ENCODE results near the gene DAPK2. TPM values are rescaled to one million over a fixed set of nuclear protein-coding genes. Genes with fewer than 3 reads are reported as not detected.

The DAPK2 gene
- polyA plus RNA-seq, 3 donors = 4.4 to 8.2 (median 5.1) TPM

GRCh38 chr15:64024172-64025050, 21.9 kb downstream of the DAPK2 start:
- DNase-seq = no peak

DNA sequence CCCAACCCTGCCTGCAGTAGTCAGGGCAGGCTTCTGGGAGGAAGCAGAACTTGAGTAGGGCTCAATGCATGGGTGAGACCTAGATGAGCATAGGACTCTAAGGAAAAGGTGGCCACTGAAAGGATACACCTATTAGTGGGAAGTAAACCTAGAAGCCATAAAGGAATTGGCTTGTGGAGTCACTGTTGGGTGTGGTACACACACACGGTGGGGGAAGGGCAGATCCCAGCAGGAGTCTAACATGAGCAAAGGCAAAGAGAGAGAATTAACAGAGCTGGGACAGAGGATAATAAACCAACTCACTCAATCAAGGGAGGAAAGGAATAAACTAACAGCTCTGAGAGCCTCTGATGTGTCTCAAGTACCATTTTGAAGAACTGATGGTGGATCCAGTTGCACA, 23.1 kb downstream of the DAPK2 start:
- no peak for DNase-seq

- DNase-seq = no peak
Measured at GRCh38 chr15:64022571-64022970, 23.7 kb downstream of the DAPK2 start.

DNA sequence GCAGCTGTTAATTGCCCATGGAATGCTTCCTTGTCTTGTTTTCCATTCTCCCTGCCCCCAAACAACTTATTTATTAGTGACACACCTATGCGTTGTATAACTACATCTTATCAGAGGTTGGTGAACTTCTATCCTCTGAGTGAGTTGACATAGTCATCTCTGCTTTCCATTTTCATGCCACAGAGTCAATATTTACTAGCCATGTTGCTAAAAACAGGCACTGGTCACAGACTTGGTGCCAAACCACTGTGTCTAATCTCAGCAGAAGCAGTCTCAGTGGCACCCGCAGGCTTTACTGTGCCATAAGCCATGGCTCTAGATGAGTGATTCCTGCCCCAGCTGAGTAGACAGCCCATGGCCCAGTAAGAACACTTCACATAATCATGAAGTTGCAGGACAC, 26.5 kb downstream of the DAPK2 start:
- no peak for DNase-seq

DNA sequence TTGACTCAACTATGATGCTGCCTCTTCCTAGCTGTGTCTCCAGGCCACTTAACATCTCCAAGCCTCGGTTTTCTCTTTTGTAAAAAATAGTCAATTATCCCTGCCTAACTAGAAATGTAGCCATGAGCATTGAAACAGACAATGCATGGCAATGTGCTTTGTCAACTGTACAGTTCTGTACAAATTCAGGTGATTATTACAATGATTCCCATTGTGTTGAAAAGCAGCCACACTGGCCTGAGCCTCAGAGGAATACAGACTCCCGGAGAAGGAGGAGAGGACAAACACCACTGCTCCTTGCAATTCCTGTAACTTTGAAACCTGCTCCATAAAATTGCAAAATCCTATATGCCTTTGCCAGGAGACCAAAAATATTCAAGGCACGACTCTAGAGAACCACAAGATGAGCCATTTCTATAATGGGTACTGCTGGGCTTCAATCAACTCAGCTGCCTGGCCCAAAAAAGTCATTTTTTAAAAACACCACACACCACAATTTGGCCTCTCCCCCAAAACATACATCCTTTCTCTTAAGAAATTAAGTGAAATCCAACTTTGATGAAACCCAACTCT, 28.6 kb downstream of the DAPK2 start:
- no peak for DNase-seq

DNA sequence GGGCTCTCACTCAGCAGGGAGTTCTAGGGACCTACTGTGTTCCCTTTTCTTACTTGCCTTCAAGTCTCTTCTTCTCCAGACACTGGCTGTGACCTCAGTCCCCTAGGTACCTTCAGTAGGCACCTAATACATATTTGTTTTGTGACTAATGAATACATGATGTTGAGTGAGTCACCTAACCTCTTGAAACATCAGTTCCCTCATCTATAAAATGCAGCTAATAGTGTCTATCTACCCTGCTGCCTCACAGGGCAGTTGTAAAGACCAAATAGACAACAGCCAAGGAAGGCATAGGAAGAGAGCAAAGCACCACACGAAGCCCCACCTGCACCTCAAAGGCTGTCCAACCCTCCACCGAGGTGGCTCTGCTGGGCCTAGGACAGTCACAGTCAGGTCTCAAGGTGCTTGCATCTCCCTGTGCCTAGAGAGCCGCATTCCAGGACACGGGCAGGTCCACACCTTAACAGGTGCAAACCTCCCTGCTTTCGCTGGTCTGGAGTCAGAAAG, 29.1 kb downstream of the DAPK2 start:
- DNase-seq = no peak

- no peak for DNase-seq
Measured at GRCh38 chr15:64016257-64016656, 30.0 kb downstream of the DAPK2 start.

- DNase-seq = no peak
Measured at GRCh38 chr15:64014995-64015394, 31.3 kb downstream of the DAPK2 start.

GRCh38 chr15:64013179-64014062, 32.9 kb downstream of the DAPK2 start:
- DNase-seq = no peak

GRCh38 chr15:64011736-64012135, 34.5 kb downstream of the DAPK2 start:
- no peak for DNase-seq

DNA sequence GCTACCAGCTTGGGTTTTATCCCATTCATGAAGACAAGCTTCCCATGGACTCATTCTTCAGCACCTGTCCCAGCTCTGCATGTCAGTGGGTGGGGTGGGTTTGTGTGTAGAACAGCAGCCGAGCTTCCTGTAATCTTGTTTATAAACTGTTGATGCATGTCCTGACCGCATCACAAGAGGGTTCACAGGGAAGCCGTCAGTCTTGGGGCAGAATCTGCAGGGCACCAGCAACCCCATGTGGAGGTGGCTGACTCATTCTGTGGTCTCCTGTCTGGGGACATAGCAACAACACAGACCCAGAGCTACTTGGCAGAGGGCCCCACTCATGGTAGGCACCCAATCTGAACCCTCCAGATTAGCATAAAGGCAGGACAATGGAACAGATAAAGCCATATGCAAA, 35.6 kb downstream of the DAPK2 start:
- no peak for DNase-seq

- no peak for DNase-seq
Measured at GRCh38 chr15:64009798-64010261, 36.5 kb downstream of the DAPK2 start.

- no peak for DNase-seq
Measured at GRCh38 chr15:64009241-64009640, 37.0 kb downstream of the DAPK2 start.

DNA sequence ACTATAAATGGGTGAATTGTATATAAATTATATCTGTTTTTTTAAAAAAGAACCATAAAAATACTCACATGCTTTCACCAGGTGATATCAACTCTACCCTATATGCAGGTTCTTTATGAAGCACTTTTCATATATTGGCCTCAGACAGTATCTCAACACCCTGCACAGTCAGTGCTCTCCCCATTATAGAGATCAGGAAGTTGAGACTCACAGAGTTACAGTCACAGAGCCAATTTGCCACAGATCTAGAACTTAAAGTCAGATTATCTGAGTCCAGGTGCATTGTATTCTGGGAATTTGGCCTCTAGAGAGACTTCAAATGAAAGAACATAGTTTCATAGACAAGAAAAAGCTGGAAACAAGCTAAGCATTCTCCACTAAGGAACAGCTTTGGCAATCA, 38.1 kb downstream of the DAPK2 start:
- no peak for DNase-seq

- no peak for DNase-seq
Measured at GRCh38 chr15:64006642-64007041, 39.6 kb downstream of the DAPK2 start.

DNA sequence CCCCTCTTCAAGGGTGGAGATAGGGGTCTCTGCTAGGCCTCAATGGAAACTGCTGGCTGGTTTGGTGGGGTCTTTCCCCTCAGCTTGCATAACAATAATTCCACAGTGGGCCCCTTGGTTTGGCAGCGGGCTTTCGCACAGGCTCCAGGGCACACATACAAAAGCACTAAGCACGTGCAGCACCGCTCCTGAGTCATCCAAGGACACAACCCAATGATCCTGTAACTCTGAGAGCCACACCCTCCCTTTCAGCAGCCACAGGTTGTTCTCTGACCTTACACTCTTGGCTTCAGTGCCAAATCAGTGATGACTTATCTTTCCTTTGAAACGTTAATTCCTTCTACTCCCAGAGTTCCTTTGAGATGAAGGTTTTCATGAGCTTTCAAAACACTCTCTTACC, 41.7 kb downstream of the DAPK2 start:
- DNase-seq = no peak

DNA sequence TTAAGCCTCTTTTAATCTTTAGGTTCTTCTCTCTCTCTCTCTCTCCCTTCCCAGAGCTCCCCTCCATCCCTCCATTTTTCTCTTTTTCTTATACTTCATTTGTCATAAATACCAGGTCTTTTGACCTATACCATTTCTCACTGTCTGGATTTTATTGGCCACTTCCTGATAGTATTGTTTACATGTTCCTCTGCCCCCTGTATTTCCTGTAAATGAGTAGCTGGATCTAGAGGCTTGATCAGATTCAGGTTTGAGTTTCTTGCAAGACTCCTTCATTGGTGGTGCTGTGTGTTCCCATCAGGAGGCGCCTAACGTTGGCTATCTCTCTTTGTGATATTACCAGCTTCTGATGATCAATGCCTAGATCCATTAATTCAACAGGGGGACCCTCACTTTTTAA, 42.2 kb downstream of the DAPK2 start:
- DNase-seq = no peak

DNA sequence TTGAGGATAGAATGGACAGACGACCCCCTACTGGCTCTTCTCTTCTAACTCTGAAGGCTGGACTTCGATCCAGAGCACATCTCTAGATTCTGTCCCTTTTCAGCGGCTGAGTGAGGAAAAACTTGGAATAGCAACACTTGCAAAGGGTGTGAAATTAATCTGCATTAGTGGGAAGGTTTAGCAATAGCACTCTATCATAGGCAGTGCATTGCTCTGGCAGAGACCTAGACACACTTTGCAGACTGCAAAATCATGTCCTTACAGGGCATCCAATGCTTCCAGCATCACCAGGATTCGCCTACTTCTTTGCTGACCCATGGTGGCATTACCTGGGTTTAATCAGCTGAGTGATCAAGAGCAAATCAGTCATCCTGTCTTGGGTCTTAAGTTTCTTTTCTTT, 43.1 kb downstream of the DAPK2 start:
- no peak for DNase-seq

DNA sequence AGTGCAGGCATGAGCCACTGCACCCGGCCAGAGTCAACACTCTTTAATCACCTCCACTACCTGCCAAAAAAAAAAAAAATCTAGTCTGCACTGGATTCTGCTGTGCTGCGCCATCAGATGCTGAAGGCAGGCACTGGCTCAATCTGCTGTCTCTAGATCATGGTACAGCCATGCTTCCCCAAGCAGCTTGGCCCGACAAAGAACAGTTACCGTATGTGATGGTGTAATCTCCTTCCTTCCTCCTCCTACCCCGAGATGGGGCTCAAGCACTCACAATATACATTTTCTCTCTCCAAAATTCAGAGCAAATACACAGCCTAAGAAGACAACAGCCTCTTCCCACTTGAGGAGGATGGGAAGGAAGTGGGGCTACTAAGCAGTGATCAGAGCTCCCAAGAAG, 45.1 kb downstream of the DAPK2 start:
- no peak for DNase-seq

DNA sequence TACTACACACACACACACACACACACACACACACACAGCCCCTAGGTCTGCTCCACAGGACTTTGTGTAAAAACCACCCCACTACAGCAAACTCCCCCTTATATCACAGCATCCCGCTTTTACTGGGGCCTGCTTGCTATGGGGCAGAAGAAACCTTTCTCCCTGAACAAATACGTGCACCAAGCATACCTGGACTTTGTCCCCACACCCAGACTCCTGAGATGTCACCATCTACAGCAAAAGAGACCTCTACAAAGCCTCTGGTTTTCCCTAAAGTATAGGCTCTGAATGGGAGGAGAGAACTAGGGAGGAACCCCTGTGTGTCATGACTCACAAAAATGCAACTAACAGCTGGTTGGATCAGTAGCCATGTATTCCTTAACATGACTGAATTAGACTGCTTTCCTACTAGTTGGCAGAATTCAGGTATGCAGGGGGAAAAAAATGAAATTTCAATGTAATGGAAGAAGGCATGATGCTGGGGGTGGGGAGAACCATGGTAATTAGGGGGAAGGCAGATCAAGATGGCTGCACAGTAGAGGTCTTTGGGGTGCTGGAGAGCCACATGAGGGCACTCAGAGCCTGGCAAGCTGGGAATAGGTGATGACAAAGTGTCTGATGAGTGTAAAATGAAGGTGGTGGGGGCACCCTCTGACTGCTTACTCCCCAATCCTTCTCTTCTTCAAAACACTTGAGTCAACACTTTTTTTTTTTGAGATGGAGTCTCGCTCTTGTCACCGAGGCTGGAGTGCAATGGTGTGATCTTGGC, 45.9 kb downstream of the DAPK2 start:
- DNase-seq = no peak

GRCh38 chr15:63999177-63999576, 47.1 kb downstream of the DAPK2 start:
- no peak for DNase-seq

- no peak for DNase-seq
Measured at GRCh38 chr15:63998489-63998888, 47.8 kb downstream of the DAPK2 start.
